ENCODE measurements around the gene JADE3.

The JADE3 gene

DNA sequence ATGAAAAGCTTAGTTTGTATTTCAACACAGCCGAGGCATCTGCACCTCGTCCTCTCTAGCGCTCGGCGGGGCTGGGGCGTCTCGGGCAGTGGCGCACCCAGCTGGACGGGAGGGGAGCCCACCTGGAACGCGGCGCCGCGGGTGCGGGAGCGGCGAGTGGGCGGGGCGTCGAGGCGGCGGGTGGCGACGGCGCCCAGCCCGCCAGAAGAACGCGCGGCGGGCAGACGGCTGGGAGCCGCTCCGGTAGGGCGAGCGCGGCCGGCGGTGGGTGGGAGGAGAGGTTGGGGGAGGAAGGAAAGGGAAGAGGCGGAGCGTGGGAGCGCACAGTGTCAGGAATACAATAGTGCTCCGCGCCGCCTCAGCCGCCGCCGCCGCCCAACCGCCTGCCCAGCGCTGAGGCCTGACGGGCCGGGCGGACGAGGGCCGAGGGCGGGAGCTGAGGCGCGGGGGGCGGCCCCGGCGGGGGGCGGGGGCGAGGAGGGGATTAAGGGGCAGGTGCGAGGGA lies at the start of gene JADE3:
TSS of gene JADE3 (plus strand) at position 324 of the 505 bp plus-strand sequence. CDS start 72,474 bp downstream, outside the sequence.
- Mint-ChIP-seq H3K27me3 (ENCODE audit: low read depth) (peaks cover 77% of the 10 kb centered on the region), H3K27ac (no peak within 1 kb of the TSS), H3K4me1 (ENCODE audit: low read depth) (peaks cover 11% of the 10 kb centered on the region), H3K9me3 (no peaks in the 10 kb centered on the region), H3K4me3 (peak within 1 kb of the TSS; percentile 80), H3K36me3 (ENCODE audit: low read depth) (no peaks in the 10 kb centered on the region)

DNA sequence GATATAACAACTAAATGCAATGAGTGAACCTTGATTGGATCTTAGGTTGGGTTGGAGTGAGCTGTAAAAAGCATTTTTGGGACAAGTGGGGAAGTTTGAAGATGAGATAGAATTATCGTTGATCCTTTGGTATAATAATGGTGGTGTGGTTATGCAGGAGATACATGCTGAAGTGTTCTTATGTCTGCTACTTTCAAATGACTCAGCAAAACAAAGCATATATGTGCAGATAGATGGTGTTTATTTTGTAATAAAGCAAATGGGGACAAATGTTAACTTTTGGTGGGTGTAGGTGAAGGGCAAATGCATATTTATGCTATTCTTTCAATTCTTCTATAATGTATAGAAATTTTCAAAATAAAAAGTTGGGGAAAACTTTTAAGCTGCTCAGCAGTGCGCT lies 49.1 kb upstream of the JADE3 start:
- Mint-ChIP-seq H3K4me1 (ENCODE audit: low read depth) (no peaks in the 10 kb centered on the region), H3K4me3 (no peak overlapping the region), H3K27me3 (ENCODE audit: low read depth) (no peaks in the 10 kb centered on the region), H3K36me3 (ENCODE audit: low read depth) (peaks cover 11% of the 10 kb centered on the region), H3K9me3 (no peaks in the 10 kb centered on the region), H3K27ac (no peak overlapping the region)

DNA sequence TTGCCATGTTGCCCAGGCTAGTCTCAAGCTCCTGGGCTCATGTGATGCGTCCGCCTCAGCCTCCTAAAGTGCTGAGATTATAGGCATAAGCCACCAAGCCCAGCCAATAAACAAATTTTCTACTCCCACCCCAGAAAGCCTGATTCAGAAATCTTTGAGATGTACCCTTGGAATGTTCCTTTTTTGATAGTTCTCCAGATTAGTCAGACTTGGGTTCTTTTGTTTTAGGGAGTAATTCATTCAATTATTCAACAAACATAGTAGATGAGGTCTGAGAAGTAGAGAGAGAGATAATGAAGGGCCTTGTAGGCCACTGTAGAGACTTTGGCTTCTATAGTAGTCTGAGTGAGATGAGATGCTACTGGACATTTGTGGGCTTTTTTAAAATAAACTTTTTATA lies 47.6 kb upstream of the JADE3 start:
- H3K36me3 Mint-ChIP-seq (ENCODE audit: low read depth), result peaks cover 11% of the 10 kb centered on the region
- H3K4me3 Mint-ChIP-seq, result no peak overlapping the region
- H3K27ac Mint-ChIP-seq, result no peak overlapping the region
- H3K9me3 Mint-ChIP-seq, result no peaks in the 10 kb centered on the region
- H3K27me3 Mint-ChIP-seq (ENCODE audit: low read depth), result no peaks in the 10 kb centered on the region
- H3K4me1 Mint-ChIP-seq (ENCODE audit: low read depth), result no peaks in the 10 kb centered on the region

DNA sequence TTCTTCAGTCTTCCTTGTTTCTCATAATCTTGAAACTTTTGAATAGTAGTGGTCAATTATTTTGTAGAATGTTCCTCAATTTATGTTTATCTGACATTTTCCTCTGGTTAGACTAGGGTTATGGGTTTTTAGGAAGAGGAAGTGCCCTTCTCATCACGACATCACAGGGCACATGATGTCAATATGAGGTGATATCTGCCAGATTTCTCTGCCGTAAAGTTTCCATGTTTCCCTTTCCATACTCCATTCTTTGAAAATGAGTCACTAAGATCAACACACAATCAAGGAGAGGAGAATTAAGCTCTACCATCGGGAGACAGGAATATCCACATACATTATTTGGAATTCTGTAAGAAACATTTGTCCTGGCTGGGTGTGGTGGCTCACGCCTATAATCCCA lies 46.9 kb upstream of the JADE3 start:
- H3K27ac Mint-ChIP-seq, result no peak overlapping the region
- peaks cover 8% of the 10 kb centered on the region for H3K36me3 Mint-ChIP-seq (ENCODE audit: low read depth)
- no peak overlapping the region for H3K4me3 Mint-ChIP-seq
- no peaks in the 10 kb centered on the region for H3K9me3 Mint-ChIP-seq
- H3K27me3 Mint-ChIP-seq (ENCODE audit: low read depth), result no peaks in the 10 kb centered on the region
- H3K4me1 Mint-ChIP-seq (ENCODE audit: low read depth), result no peaks in the 10 kb centered on the region

DNA sequence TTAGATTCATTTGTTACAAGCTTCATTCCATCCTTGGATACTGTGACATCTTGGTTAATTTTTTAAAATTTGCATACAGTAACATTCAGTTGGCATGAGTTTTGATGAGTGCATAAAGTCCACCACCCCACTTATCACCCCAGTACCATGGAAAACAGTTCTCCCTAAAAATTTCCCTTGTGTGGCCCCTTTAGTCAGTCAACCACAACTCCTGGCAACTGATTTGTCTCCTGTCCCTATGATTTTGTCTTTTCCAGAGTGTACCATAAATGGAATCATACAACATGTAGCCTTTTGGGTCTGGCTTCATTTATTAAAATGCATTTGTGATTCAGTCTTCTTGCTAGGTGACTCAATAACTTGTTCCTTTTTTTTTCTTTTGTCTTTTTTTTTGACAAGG lies 45.5 kb upstream of the JADE3 start:
- no peaks in the 10 kb centered on the region for H3K9me3 Mint-ChIP-seq
- no peaks in the 10 kb centered on the region for H3K4me1 Mint-ChIP-seq (ENCODE audit: low read depth)
- peaks cover 8% of the 10 kb centered on the region for H3K36me3 Mint-ChIP-seq (ENCODE audit: low read depth)
- no peak overlapping the region for H3K27ac Mint-ChIP-seq
- no peak overlapping the region for H3K4me3 Mint-ChIP-seq
- no peaks in the 10 kb centered on the region for H3K27me3 Mint-ChIP-seq (ENCODE audit: low read depth)

DNA sequence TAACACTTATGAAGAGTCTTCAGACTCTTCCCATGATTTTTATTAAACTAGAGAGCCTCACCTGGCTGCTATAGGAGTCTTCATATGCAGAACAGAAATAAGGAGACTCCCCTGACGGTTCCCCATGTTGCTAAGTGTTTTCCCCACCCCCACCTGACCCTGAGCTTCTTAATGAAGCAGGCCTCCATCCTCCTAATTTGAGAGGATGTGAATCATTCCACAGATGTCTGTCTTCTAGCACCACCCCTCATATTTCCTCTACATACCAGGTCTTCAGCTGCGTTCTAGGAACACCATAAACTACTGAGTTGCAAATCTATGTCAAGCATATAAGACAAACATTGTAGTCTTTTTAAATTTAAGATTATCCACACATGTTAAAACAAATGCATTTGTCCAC lies 38.5 kb upstream of the JADE3 start:
- Mint-ChIP-seq H3K27ac (no peak overlapping the region), H3K4me3 (no peak overlapping the region), H3K36me3 (ENCODE audit: low read depth) (peaks cover 7% of the 10 kb centered on the region), H3K27me3 (ENCODE audit: low read depth) (no peaks in the 10 kb centered on the region), H3K9me3 (no peaks in the 10 kb centered on the region), H3K4me1 (ENCODE audit: low read depth) (peaks cover 4% of the 10 kb centered on the region)

DNA sequence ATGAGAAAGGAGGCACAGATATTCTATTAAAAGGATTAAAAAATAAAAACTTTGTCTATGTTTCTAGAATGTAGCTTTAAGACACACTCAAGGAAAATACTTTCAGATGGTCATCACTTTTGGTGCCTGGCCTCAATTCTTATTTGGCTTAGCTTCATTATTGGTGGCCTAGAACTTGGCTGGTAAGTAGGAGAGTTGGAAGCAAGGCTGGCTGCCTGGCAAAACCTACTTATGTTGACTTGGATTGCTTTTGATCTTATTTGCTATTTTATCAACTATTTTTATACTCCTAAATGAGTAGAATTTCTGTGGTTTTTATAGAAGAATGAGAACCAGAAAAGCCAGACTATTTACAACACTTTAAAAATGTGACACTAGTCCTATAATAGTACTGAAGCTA lies 35.3 kb upstream of the JADE3 start:
- H3K4me1 Mint-ChIP-seq (ENCODE audit: low read depth), result peaks cover 4% of the 10 kb centered on the region

DNA sequence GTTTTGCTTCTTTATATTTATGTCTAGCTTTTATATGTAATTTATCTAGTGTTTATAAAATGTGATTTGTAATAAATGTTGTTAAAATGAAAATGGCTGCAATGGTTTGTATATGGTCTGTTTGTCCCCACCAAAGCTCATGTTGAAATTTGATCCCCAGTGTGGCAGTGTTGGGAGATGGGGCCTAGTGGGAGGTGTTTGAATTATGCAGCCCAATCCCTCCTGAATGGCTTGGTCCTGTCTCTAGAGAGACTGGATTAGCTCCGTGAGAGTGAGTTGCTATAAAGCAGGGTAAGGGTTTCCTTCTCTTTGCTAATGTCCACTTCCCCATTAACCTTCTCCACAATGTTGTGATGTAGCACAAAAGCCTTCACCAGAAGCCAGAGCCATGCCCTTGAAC lies 30.0 kb upstream of the JADE3 start:
- Mint-ChIP-seq H3K27me3 (ENCODE audit: low read depth) (no peaks in the 10 kb centered on the region), H3K9me3 (no peaks in the 10 kb centered on the region), H3K4me3 (no peak overlapping the region), H3K4me1 (ENCODE audit: low read depth) (no peaks in the 10 kb centered on the region), H3K27ac (no peak overlapping the region), H3K36me3 (ENCODE audit: low read depth) (peaks cover 6% of the 10 kb centered on the region)

More for the DNA sequence above, 35.3 kb upstream of the JADE3 start:
- Mint-ChIP-seq H3K4me3 (no peak overlapping the region), H3K27me3 (ENCODE audit: low read depth) (no peaks in the 10 kb centered on the region), H3K36me3 (ENCODE audit: low read depth) (peaks cover 8% of the 10 kb centered on the region), H3K27ac (no peak overlapping the region), H3K9me3 (no peaks in the 10 kb centered on the region)

DNA sequence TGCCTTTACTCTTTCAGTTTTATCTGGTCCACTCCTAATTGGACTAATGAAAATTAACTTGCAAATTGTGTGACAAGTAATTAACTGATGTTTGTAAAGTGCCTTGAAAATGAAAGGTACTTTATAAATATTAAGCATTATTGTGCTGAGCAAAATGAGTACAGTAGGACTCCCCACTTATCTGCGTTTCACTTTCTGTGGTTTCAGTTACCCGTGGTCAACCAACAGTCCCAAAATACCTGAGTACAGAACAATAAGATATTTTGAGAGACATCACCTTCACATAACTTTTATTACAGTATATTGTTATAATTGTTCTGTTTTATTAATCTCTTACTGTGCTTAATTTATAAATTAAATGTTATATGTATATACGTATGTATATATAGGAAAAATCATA lies 27.4 kb upstream of the JADE3 start:
- no peaks in the 10 kb centered on the region for H3K27me3 Mint-ChIP-seq (ENCODE audit: low read depth)
- H3K4me3 Mint-ChIP-seq, result no peak overlapping the region
- H3K36me3 Mint-ChIP-seq (ENCODE audit: low read depth), result peaks cover 1% of the 10 kb centered on the region
- H3K4me1 Mint-ChIP-seq (ENCODE audit: low read depth), result no peaks in the 10 kb centered on the region
- no peaks in the 10 kb centered on the region for H3K9me3 Mint-ChIP-seq
- no peak overlapping the region for H3K27ac Mint-ChIP-seq

DNA sequence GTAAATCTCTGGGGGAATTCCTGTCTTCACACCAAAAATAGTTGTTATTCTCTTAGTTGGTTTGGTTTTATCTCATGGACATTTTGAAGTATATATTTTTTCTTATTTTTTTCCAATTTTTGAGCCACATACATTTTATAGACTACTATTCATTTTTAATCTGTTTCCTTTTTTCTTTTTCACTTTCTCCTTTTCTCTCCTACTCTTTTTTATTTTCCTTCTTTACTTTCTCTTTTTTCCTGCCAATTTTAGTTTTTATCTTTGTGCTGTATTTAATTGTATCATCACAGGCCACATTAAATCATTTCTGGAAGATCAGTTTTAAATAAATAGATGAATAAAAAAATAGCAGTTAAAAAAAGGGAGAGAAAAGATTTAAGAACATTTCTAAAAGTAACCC lies 14.0 kb upstream of the JADE3 start:
- Mint-ChIP-seq H3K27ac (no peak overlapping the region), H3K4me1 (ENCODE audit: low read depth) (no peaks in the 10 kb centered on the region), H3K4me3 (no peak overlapping the region), H3K9me3 (no peaks in the 10 kb centered on the region), H3K27me3 (ENCODE audit: low read depth) (peaks cover 4% of the 10 kb centered on the region), H3K36me3 (ENCODE audit: low read depth) (no peaks in the 10 kb centered on the region)

DNA sequence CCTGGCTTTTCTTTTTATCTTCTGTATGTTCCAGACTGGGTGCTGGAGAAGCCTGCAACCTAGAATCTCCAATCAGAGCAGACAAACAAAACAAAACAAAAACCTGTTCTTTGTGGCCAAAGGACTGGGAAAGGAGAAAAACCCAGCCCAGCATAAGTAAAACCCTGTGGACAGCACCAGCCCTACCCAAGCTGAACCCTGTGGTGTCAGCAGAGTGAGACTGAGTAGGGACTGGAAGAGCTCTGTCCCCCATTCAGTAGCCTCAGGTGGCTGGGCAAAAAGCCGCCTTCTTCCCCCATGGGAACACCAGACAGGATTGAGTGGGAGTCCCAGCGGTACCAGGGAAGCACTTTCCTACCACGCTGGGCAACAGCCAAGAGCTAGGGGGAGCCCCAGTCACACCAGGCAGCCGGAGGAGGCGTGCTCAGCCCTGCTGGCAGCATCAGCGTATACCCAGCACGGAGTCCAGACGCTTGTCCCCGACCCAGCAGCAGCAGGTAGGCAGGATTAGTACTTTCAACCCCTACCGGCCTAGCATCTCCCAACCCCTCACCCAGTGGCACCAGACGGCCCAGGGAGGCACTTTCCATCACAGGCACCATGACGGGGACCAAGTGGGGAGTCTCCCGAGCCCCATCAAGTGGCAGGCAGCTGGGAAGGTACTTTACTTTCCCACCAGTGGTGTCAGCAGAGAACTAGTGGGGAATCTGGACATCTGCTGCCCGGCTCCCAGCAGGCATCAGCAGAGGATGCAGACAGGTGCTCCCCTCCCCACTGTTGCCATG lies 8.6 kb upstream of the JADE3 start:
- Mint-ChIP-seq H3K36me3 (ENCODE audit: low read depth) (no peaks in the 10 kb centered on the region), H3K4me3 (peak overlapping the region; percentile 38), H3K27ac (no peak overlapping the region), H3K27me3 (ENCODE audit: low read depth) (peaks cover 22% of the 10 kb centered on the region), H3K9me3 (no peaks in the 10 kb centered on the region), H3K4me1 (ENCODE audit: low read depth) (no peaks in the 10 kb centered on the region)

DNA sequence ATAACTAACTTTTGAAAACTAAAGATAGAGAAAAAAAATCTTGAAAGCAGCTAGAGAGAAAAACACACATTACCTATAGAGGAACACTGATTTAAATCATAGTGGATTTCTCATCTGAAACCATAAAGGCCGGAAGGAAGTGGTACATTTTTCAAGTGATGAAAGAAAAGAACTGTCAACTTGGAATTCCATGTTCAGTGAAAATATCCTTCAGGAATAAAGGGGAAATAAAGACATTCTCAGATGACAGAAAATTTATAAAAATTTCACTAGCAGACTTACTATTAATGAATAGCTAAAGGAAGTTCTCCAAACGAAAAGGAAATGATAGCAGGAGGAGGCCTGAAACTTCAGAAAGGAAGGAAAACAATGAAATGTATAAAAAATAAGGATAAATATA lies 7.6 kb upstream of the JADE3 start:
- H3K4me1 Mint-ChIP-seq (ENCODE audit: low read depth), result no peaks in the 10 kb centered on the region
- no peaks in the 10 kb centered on the region for H3K9me3 Mint-ChIP-seq
- no peaks in the 10 kb centered on the region for H3K36me3 Mint-ChIP-seq (ENCODE audit: low read depth)
- no peak overlapping the region for H3K4me3 Mint-ChIP-seq
- H3K27ac Mint-ChIP-seq, result no peak overlapping the region
- H3K27me3 Mint-ChIP-seq (ENCODE audit: low read depth), result peaks cover 30% of the 10 kb centered on the region

DNA sequence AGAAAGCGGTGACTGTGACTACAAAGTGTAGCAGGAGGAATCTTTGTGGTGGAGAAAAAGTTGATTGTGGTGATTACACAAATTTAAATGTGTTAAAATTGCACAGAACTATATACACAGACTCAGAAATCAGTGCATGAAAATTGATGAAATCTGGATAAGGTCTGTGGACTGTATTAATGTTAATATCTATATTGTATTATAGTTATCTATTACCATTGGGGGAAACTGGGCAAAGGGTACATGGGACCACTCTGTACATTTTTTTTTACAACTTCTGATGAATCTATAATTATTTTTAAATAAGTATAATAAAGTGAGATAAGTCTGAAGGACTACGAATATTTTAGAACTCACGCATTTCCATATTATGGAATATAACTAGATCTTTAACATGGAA lies 1.8 kb upstream of the JADE3 start:
- Mint-ChIP-seq H3K36me3 (ENCODE audit: low read depth) (no peaks in the 10 kb centered on the region), H3K9me3 (no peaks in the 10 kb centered on the region), H3K27ac (no peak overlapping the region), H3K27me3 (ENCODE audit: low read depth) (peaks cover 70% of the 10 kb centered on the region), H3K4me3 (no peak overlapping the region), H3K4me1 (ENCODE audit: low read depth) (peaks cover 11% of the 10 kb centered on the region)

DNA sequence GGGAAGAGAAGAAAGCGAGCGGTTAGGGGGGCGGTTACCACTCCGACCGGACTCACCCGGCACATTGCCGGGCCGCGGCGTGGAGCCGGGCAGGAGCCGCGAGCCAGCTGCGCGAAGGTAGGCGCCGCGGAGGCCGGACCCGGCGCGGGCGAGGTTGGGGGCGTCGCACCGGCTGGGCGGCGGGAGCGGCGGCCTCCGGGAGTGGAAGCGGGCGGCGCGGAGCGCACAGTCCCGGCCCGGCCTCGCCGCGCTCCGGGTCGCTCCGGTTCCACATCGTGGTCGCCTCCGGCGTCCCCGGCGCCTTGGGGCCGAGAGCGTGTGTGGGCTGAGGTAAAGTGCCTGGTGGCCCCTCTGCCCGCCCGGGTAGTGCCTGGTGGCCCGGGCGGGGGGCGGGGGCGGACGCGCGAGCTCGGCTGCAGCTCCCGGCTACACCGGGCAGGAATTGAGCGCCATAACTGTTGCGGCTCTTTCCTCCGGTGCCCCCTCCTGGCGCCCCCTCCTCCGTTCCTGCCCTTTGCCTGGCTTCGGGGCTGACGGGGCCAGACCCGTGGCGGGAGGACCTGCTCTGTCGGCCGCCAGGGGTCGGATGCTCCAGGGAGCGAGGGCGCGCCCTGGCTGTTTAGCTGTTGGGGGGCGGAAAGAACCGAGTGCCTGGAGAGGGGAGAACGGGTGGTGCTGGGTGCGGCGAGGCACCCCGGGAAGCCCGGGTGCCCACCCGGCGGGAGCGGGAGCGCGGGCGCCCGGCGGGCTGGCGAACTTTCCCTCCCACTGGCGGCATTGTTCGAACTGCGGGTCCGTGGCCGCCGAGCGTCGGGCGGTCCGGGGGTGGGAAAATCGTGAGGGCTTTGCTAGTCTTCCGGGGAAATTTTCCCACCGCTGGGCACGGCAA lies 626 bp downstream of the JADE3 start:
- Mint-ChIP-seq H3K27ac (no peak overlapping the region), H3K4me1 (ENCODE audit: low read depth) (peaks cover 11% of the 10 kb centered on the region), H3K4me3 (peak overlapping the region; percentile 80), H3K27me3 (ENCODE audit: low read depth) (peaks cover 77% of the 10 kb centered on the region), H3K9me3 (no peaks in the 10 kb centered on the region), H3K36me3 (ENCODE audit: low read depth) (no peaks in the 10 kb centered on the region)

DNA sequence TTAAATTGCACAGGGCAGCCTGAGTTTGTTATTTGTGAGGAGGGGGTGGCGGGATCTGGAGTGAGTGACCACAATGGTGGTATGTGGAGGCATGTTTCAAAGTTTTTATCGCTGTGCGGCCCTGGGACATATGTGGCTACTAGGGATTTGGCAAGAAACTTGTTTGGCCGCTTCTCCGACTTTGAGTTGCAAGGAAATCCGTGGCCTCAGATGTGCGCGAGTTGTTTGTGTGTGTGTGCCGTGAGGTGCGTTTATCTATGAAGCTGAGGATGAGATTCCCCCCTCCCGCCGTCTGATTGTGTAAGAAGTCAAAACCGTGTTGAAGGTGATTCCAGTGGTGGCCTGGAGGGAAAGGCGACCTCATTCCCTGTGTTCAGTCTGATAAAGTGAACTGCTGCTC lies 1.4 kb downstream of the JADE3 start:
- Mint-ChIP-seq H3K27ac (no peak overlapping the region), H3K36me3 (ENCODE audit: low read depth) (no peaks in the 10 kb centered on the region), H3K27me3 (ENCODE audit: low read depth) (peaks cover 71% of the 10 kb centered on the region), H3K9me3 (no peaks in the 10 kb centered on the region), H3K4me1 (ENCODE audit: low read depth) (peaks cover 11% of the 10 kb centered on the region), H3K4me3 (peak overlapping the region; percentile 80)

All from T-helper 1 cell treated with Interleukin-12 subunit alpha and Interleukin-12 subunit beta and Interleukin-4 antibody, amounts not matched to agents 30 μg/mL and 1 μg/mL, for 36 hours (primary cell).